Ishikawa (cell line): Measurements from ENCODE around the gene SPECC1.

ENCODE experiments used
- CEBPB ChIP-seq: IDR thresholded peaks from 2 replicates; pipeline ENCODE4 v1.6.1; 2012
- CREB1 ChIP-seq: IDR thresholded peaks from 2 replicates; pipeline ENCODE4 v1.6.1; 2012; ENCODE audit warnings: low read depth
- EGR1 ChIP-seq: IDR thresholded peaks from 2 replicates; pipeline ENCODE4 v1.6.1; 2012
- EP300 ChIP-seq: IDR thresholded peaks from 2 replicates; pipeline ENCODE4 v1.6.1; 2012; ENCODE audit warnings: borderline replicate concordance
- FOXM1 ChIP-seq: IDR thresholded peaks from 2 replicates; pipeline ENCODE4 v1.6.1; 2012; ENCODE audit warnings: low read depth, borderline replicate concordance
- MAX ChIP-seq: IDR thresholded peaks from 2 replicates; pipeline ENCODE4 v1.6.1; 2012
- NFIC ChIP-seq: IDR thresholded peaks from 2 replicates; pipeline ENCODE4 v1.6.1; 2012
- RAD21 ChIP-seq: IDR thresholded peaks from 2 replicates; pipeline ENCODE4 v1.6.1; 2012; ENCODE audit warnings: low read depth
- REST ChIP-seq: IDR thresholded peaks from 2 replicates; pipeline ENCODE4 v1.6.1; 2012; ENCODE audit warnings: low read depth, mild to moderate bottlenecking
- TAF1 ChIP-seq: IDR thresholded peaks from 2 replicates; pipeline ENCODE4 v1.6.1; 2012; ENCODE audit warnings: low read depth, mild to moderate bottlenecking
- TCF12 ChIP-seq: IDR thresholded peaks from 2 replicates; pipeline ENCODE4 v1.6.1; 2012; ENCODE audit warnings: low read depth
- TEAD4 ChIP-seq: IDR thresholded peaks from 2 replicates; pipeline ENCODE4 v1.6.1; 2012
- USF1 ChIP-seq: IDR thresholded peaks from 2 replicates; pipeline ENCODE4 v1.6.1; 2012
- YY1 ChIP-seq: IDR thresholded peaks from 2 replicates; pipeline ENCODE4 v1.6.1; 2012; ENCODE audit warnings: low read depth

- TF ChIP-seq REST (no peak), RAD21 (no peak), TAF1 (no peak), MAX (no peak), EP300 (no peak), USF1 (no peak), TCF12 (no peak), TEAD4 (no peak), CEBPB (no peak), FOXM1 (no peak), CREB1 (no peak), NFIC (no peak), YY1 (no peak), EGR1 (no peak)
These were observed 163.2 kb downstream of the SPECC1 start for GRCh38 chr17:20172376-20172775.
